Left kidney (tissue), 2 donors: ENCODE data around the gene PHF2. TPM values are rescaled to one million over a fixed set of nuclear protein-coding genes. Genes with fewer than 3 reads are reported as not detected.

ENCODE experiments used
- DNase-seq: peaks from one replicate; pipeline ENCODE4 v3.0.0-alpha.2; 2013
- polyA plus RNA-seq: library from polyadenylated mRNA; unstranded; fragments of 120-200 nt; gene quantifications from one replicate; pipeline ENCODE4 v1.2.1, GENCODE V29; 2013; ENCODE audit not compliant: insufficient read length

Gene PHF2
- polyA plus RNA-seq, 1 donor: 37.8 TPM

DNA sequence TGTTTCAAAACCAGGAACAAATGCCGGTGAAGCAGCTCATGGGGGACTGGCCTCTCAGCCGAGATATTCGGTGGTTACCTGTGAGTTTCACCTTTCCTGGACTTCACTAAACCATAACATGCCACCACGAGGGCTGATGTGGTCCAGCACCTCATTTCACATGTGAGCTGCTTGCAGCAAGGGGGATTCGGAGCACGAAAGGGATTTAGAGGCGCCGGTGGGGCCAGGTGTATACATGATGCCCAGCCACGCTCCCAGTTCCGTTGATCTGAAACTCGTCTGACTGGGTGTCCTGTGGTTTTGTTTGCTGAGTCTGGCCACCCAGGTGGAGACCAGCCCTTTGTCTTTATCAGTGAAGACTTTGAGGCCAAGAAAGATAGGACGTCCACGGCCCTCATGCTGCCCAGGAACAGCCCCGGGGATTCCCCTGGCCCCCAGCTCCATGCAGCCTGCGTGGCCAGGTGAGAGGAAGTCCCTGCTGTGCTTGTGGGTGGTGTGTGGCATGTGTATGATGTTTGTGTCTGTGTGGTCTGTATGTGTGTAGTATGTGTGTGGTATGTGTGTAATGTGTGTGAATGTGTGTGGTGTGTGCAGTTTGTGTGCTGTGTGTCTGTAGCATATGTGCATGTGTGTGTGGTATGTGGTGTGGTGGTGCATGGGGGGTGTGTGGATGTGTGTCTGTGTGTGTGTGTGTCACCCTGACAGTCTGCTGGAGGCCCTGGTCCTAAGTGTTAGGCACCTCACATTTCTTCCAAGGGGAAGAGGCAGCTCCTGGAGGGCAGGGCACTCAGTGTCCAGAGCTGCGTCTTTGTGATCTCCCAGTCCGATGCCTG is 23.4 kb downstream of the PHF2 start:
- no peak for DNase-seq

DNA sequence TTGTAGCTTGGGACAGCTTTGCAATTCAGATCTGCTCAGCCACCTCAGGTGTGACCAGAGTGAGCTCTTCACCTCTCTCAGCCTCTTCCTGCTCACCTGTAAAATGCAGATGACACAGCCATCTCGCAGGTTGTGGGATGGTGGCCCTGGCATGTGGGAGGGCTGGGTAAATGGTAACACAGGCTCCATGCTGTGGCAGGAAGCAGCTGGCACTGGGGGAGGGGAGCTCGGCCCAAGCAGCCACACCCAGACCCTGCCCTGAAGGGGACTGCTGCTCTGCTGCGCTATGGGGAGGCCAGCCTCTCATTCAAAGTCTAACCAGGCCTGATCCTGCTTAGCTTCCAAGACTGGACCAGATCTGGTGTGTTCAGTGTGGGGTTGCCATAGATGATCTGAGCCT is 24.1 kb downstream of the PHF2 start:
- DNase-seq: no peak

DNA sequence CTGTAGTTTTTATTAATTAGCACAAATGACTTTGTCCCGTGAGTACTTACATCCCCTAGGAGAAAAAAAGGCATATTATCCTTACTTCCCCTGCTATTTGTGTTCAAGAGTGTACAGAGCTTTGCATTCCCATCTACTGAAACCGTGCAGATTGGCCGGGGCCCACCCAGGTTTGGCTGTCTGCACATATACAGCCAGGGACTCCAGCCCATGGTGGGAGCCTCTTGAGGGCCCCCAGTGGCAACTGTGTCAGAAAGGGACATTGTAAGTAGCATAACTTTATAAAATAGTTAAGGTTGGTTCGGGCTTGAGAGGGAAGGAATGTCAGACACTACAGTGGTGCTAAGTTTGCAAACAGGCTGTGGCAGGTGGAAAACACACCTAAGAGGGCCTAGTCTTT is 24.7 kb downstream of the PHF2 start:
- DNase-seq: no peak

DNA sequence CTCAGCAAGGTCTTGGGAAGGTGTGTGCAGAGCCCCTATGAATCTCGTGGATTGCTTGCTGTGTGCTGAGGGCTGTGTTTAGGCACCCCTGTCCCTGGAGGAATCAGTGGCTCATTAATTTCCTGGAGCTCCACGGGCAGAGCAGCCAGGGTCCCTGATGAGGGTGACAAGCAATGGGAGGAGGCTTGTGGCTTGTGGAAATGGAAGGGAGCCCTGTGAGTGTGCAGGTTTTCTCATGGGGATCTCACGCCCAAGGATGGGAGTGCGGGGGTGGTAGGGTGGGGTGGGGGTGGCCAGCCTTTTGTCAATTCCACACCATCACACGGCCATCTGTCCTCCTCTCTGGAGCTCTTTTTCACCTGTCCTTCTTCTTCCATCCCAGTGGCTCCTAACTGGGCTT is 25.3 kb downstream of the PHF2 start:
- DNase-seq: no peak

DNA sequence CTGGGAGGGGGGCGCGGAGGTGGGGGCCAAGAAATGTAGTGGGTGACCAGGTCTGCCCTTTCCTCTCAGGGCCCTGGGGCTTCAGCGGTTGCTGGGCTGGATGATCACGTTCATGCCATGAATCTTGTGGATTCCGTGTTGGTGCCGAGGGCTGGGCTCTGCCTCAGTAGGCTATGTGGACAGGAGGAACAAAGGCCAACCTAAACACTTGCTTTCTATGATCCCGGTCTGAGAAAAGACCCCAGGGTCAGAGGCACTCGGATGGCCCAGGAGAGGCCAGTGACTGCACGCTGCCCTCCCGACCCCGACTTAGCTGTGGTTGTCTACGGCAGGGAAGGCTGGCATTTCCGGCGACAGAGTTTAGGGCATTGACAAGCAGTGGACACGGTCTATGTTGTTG is 26.6 kb downstream of the PHF2 start:
- no peak for DNase-seq

DNA sequence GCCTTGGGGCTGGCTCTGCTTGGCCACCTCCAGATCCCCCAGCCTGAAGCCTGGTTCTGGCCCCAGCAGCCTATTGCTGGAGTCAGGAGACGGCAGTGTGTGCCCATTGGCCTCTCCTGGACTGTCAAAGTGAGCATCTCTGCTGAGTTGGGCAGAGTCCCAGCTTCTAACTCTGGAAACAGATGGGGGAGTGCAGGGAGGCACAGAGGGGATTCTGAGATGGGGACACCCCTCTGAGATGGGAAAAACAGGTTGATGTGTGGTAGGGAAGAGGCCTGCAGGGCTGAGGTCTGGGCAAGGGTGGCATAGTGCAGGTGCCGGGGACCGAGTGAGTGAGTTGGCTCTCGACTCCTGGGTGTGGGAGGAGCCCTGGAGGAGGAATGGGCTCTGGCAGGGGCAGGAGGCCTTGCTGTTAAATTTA is 27.5 kb downstream of the PHF2 start:
- no peak for DNase-seq

DNA sequence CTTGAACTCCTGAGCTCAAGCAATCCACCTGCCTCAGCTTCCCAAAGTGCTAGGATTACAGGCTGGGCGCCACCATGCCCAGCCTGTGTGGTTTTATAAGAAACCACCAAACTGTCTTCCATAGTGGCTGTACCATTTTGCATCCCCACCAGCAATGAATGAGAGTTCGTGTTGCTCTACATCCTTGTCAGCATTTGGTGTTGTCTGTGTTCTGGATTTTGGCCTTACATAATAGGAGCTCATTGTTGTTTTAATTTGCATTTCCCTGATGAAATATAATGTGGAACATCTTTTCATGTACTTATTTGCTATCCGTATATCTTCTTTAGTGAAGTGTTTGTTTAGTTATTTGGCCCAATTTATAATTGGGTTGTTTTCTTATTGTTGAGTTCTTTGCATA is 29.8 kb downstream of the PHF2 start:
- DNase-seq: no peak

DNA sequence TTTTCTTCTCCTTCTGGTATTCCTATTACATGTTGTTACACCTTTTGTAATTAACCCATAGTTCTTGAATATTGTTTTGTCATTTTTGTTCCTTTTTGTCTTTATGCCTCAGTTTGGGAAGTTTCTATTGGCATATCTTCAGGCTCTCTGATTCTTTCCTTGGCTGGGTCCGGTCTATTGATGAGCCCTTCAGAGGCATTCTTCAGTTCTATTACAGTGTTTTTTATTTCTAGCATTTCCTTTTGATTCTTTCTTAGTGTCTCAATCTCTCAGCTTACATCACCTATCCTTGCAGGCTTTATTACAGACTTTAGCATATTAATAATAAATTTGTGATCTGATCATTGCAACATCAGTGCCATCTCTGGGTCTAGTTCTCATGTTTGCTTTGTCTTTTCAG is 33.8 kb downstream of the PHF2 start:
- no peak for DNase-seq

DNA sequence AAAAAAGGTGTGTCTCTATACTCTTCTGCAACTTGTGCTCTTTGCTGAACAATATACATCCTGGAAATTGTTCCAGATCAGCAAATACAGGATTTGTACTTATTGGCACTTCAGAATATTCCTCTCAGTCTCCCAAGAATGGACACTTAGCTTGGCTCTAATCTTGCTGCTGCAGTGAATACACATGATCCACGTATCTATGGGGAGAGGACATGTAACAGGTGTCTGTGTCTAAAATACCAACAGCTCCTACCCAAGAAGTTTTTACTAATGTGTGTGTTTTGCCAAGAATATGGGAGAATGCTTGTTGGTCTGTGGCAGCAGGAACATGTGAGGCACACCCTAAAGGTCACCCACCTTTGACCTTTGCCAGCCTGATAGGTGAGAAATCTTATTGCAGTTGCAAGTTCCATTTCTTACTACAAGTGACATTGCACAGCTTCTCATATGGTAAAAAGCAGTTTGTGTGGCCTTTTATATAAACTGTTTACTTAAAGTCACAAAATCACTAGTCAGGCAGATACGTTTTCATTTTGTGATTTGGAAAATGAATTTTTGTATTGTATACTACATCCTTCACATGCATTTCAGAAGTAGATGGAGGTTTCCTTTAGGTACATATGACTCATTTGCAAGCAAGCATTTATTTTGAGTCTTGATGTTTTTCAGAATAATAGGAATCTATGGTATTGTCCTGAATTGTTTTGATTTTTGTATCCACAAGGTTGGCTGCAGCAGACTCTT is 35.8 kb downstream of the PHF2 start:
- DNase-seq: no peak

DNA sequence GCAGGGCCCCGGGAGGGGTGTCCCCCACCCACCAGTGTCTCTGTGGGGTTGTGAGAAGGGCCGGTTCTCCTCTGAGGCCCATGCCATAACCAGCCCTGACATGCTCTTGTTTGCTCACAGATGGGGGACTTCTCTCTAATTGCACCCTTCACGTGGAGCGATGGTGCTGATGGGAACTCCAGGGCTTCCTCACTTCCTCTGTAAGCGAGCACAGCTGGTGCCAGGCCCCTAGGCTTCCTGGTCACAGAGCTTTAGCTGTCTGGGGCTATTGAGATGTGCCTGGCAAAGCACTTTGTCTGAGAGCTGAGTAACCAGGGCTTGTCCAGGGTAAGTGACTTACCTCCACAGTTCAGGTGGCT is 36.4 kb downstream of the PHF2 start:
- no peak for DNase-seq

DNA sequence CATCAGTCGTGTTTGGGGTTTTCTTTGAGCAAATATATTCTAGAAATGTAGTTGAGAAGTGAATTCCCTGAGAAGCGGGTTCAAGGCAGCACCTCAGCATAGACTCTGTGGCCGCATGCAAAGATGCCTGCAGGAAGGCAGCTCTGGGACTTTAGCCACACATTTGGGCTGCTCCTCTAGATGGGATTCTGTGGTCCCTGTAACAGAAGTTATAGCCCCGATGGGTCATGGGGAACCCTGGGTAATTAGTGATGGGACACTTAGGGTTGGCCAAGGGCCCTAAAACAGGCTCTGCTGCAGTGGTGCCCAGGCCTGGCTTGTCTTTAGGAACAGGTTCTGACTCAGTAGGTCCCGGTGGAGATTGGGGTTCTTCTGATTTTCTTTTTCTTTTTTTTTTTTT is 36.8 kb downstream of the PHF2 start:
- DNase-seq: no peak

DNA sequence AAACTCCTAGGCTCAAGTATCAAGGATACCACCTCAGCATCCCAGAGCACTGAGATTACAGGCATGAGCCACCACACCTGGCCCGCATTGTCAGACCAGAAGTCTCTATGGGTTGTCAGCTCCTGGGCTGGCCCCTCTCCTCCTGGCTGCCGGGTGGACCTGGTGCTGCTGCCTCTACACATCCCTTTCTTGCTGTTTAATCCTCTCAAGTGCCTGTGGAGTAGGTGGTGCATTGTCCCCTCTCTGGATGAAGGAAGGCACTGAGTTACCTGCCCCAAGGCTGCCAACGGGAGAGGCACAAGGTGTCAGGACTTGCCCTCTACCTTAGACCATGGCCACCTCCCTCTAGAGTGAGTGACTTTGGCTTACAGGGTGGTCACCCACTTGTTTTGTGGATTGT is 37.4 kb downstream of the PHF2 start:
- DNase-seq: no peak

DNA sequence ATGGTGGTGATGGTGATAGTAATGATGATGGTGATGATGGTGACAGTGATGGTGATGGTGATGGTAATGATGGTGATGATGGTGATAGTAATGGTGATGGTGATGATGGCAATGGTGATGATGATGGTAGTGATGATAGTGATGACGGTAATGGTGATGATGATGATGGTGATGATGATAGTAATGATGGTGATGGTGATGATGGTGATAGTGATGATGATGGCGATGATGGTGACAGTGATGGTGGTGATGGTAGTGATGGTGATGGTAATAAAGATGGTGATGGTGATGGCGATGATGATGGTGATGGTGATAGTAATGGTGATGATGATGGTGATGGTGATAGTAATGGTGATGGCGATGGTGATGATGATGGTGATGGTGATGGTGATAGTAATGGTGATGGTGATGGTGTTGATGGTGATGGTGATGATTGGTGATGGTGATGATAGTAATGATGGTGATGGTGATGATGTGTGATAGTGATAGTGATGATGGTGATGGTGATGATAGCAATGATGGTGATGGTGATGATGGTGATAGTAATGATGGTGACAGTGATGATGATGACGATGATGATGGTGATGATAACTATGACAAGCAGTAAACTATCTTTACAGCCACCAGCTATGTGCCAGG is 38.6 kb downstream of the PHF2 start:
- no peak for DNase-seq

DNA sequence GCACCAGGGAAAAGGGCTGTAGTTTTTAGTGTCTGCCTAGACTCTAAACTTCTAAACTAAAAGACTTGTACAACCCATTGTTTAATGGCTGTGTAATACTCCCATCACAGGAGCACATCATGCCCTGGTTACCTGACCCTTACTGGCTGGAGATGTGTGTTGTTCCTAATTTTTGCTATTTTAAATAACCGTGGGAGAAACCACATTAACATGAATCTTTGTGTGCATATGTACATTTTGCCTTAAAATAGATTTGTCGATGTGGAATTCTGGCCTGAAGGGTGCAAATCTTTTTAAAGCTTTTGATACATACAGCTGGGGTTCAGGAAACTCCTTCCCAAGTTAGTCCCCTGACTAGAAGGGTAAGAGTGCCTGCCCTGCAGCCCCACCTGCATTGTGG is 39.7 kb downstream of the PHF2 start:
- DNase-seq: no peak

DNA sequence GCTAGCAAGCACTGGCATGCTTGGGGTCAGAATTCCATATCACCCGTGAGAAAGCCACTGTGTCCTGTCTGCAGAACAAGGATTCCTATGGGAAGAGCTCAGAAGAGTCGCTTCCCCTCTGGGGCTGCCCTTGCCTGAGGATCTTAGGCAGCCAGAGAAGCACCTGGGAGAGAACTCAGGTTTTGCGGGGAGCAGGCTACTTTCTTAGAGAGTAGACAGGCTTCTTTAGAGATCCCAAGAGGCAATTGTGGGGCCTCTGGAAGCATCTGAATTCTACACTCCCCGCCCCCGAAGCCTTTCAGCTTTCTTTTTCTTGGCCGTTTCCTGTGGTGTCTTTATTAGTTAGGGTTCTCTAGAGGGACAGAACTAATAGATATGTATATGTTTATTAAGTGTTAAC is 40.9 kb downstream of the PHF2 start:
- no peak for DNase-seq

DNA sequence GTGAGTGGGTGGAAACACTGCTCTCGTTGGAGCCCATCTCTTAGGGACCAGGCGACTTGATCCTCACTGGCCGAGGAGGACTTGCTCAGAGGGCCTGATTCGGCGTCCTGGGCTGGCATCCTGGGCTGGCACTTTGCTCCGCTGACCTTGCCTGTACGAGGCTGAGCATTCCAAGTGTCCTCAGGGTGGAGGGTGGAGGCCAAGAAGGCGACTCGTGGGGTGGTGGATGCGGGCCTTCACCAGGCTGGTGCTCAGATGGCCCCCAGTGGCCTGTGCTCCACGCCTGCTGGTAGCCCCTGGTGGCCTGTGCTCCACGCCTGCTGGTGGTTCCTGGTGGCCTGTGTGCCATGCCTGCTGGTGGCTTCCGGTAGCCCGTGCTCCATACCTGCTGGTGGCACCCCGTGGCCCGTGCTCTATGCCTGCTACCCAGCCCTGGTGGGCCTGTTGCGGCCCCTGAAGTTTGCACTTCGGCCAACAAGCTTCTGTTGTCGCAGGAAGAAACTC is 42.9 kb downstream of the PHF2 start:
- no peak for DNase-seq

DNA sequence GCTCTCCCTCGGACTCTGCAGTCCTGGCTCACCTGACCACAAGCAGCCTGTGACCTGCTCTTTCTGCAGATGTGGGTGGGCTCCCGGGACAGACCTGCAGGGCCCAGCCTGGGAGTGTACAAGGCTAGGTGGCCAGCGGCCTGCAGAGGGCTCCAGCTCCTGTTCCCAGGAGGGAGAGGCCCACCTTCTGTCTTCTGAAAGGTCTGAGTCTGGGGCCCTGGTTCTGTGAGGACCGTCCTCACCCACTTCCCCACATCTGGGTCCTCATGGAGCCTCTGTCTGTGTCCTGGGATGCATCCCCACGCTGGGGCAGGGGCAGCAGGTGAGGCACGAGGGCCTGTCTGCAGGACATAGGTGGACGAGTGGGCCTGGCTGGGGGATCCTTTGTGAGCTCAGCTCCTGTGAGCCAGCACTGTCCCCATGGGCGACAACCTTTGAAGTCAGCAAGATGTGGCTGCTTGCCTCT is 43.7 kb downstream of the PHF2 start:
- no peak for DNase-seq

DNA sequence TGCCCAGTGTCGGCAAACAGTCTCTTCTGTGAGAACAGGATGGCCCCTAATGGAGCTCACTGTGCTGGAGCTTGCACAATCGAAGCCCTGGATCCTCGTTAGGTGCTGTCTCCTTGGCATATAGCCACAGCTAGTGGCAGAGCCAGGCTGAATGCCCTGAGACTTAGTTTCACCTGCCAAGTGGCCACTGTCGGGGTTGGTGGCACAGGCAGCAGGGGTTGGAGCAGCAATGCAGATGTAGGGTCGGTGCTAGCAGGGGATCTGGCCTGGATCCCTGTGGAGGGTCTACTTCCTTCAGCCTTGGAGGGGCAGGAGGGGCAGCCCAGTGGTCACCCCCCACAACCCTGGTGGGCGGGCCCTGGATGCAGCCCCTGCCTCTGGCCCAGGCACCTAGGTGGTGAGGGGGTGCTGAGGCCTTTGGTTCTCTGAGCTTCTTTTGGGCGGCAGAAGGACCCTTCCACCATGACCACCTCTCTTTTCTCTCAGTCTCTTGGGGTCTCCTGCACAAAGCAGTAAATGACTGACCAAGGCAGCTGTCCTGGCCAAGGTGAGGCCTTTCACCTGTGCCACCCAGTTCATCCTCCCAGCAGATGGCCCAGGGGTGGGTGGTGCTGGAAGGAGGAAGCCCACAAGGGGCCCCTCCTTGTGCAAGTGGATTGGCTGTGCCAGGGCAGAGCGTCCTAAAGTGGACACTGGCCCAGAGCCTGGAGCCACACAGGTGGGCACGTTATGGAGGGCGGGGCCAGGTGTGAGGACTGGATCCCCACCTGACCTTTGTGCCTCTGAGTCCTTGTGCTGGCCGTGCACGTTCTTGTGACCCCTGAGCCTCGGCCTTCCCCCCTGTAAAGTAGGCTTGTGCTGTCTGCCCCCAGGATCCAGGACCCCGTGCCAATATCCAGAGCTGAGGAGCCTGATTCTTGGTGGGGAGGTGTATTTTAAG is 44.8 kb downstream of the PHF2 start:
- no peak for DNase-seq

DNA sequence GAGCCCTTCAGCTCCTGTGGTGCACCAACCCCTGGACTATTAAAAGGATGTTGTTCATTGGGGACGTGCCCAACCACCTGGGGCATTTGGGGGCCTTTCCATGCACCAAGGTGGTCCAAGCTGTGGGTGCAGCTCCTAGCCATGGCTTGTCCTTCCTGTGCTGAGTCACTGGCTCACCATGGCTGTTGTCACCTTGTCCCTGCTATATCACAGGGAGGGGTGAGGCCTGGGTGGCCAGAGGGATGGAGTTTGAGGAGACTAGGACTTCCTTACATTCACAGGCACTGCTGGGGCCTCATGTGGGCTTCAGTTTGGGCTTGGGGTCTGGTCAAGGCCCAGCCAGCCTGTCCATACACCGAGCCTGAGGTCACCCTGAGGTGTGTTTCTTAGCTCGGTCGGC is 45.5 kb downstream of the PHF2 start:
- no peak for DNase-seq

DNA sequence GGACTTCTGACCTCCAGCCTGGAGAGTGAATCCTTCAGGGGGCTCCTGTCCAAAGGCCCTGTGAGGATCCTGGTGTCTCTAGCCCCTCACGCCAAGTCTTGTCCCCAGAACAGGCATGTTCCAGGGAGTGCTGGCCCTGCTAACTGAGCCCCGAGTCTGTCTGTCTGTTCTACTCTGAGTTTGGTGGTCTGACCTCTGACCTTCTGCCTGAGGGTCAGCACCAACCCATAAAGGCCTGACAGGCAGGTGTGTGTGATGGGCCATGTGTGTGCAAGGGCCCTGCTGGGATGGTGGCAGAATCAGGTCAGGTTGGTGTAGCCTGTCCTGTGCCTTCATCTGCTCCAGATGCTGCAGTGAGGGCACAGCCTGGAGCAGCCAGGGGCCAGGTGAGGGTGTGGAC is 46.3 kb downstream of the PHF2 start:
- DNase-seq: no peak

DNA sequence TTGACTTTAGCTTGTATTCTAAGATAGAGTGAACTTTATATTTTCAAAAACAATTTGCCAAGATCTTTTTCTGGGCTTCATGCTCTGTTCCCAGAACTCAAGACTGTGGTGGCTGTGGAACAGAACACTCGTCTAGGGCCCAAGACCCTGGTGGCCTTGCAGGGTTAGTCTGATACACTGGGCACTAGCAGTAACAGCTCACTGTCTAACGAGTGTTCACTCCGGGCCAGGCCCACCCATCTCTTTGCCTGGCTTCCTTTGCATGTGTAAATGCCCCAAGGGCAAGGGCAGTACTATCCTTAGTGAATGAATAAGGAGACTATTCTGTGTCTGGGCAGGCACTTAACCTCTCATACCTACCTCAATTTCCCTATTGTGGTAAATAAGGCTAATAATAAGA is 47.4 kb downstream of the PHF2 start:
- no peak for DNase-seq

DNA sequence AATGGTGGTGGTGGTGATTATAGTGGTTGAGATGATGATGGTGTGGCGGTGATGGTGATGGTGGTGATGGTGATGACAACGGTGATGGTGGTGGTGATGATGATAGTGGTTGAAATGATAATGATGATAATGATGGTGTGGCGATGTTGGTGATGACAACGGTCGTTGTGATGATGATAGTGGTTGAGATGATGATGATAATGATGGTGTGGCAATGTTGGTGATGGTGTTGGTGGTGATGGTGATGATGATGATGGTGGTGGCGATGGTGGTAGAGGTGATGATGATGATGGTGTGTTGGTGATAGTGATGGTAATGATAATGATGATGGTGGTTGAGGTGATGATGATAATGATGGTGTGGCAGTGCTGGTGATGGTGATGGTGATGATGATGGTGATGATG is 48.0 kb downstream of the PHF2 start:
- DNase-seq: no peak
